ENCODE results near the gene SEZ6L. TPM values are rescaled to one million over a fixed set of nuclear protein-coding genes. Genes with fewer than 3 reads are reported as not detected.

SEZ6L gene
- total and polyA plus RNA-seq, 7 donors, result 0.49 to 2.1 (median 0.83) TPM; not detected in 2

DNA sequence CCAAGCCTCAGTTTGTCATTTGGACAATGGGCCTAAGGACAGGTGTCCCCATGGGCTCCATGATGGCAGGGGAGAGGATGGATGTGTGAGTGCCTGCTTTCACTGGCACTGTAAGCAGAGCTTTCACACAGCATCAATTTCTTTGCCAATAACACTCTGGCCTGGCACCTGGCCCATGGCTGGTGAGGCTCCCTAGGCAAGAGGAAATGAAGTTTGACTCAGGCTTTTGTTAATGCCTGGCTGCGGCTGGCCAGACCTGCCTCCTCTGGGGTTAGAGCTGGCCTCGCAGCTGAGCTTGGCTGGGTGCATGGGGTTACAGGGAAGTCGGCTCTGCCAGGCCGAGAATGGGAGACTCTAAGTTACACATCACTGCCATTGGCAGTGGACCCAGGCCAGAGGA is 30.0 kb upstream of the SEZ6L start:
- intact Hi-C loops (cut with DNase I), result no loop called here
- DNase-seq, result no peak
- no peaks in the 10 kb centered on the region for H3K4me1 ChIP-seq

DNA sequence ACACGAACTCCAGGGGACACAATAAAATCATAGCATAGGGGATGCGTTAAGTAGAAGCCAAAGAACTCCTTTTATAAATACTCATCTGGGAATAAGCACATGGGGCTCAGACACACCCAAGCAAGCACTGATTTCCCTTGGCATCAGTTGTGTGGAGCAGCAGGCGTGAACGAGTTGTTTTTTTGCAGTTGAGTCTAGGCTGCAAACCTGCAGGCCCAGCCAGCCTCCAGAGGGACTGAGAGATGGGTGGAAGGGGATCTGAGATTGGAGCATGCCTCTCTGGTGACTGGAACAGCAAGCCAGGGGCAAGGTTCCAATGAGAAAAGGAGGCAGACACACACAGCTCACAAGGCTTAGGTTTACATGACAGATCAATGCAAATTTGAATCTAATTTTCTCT is 27.4 kb upstream of the SEZ6L start:
- intact Hi-C loops (cut with DNase I), result no loop called here
- 65 to 82% methylated on average over 4 of the region's 4 CpGs for WGBS, 2 donors
- no peak overlapping the region for H3K27ac ChIP-seq
- peaks cover 0 to 17% (median 3%) of the 10 kb centered on the region in 3 donors for H3K27me3 ChIP-seq
- no peak for TF ChIP-seq POLR2A (IDR thresholded peaks at IDR 0.05)
- no peak for TF ChIP-seq EP300 (IDR thresholded peaks at IDR 0.05)
- TF ChIP-seq, protein P1, sequence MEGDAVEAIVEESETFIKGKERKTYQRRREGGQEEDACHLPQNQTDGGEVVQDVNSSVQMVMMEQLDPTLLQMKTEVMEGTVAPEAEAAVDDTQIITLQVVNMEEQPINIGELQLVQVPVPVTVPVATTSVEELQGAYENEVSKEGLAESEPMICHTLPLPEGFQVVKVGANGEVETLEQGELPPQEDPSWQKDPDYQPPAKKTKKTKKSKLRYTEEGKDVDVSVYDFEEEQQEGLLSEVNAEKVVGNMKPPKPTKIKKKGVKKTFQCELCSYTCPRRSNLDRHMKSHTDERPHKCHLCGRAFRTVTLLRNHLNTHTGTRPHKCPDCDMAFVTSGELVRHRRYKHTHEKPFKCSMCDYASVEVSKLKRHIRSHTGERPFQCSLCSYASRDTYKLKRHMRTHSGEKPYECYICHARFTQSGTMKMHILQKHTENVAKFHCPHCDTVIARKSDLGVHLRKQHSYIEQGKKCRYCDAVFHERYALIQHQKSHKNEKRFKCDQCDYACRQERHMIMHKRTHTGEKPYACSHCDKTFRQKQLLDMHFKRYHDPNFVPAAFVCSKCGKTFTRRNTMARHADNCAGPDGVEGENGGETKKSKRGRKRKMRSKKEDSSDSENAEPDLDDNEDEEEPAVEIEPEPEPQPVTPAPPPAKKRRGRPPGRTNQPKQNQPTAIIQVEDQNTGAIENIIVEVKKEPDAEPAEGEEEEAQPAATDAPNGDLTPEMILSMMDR (IDR thresholded peaks at IDR 0.05), result no peak
- no peak for TF ChIP-seq POLR2AphosphoS5 (IDR thresholded peaks at IDR 0.05)
- no peaks in the 10 kb centered on the region for H3K4me1 ChIP-seq
- H3K36me3 ChIP-seq, result no peaks in the 10 kb centered on the region
- DNase-seq, result no peak
- no peaks in the 10 kb centered on the region for H3K9me3 ChIP-seq
- no peak overlapping the region for H3K4me3 ChIP-seq

More for the DNA sequence above, 30.0 kb upstream of the SEZ6L start:
- 66 to 74% methylated on average over 4 of the region's 4 CpGs for WGBS, 2 donors
- Histone ChIP-seq H3K9me3 (no peaks in the 10 kb centered on the region), H3K27me3 (peaks cover 0 to 31% (median 0%) of the 10 kb centered on the region in 3 donors), H3K27ac (no peak overlapping the region), H3K36me3 (no peaks in the 10 kb centered on the region), H3K4me3 (no peak overlapping the region)
- TF ChIP-seq, protein P1 (IDR thresholded peaks at IDR 0.05), result no peak
- no peak for TF ChIP-seq POLR2AphosphoS5 (IDR thresholded peaks at IDR 0.05)
- TF ChIP-seq EP300 (IDR thresholded peaks at IDR 0.05), result no peak
- TF ChIP-seq POLR2A (IDR thresholded peaks at IDR 0.05), result no peak

DNA sequence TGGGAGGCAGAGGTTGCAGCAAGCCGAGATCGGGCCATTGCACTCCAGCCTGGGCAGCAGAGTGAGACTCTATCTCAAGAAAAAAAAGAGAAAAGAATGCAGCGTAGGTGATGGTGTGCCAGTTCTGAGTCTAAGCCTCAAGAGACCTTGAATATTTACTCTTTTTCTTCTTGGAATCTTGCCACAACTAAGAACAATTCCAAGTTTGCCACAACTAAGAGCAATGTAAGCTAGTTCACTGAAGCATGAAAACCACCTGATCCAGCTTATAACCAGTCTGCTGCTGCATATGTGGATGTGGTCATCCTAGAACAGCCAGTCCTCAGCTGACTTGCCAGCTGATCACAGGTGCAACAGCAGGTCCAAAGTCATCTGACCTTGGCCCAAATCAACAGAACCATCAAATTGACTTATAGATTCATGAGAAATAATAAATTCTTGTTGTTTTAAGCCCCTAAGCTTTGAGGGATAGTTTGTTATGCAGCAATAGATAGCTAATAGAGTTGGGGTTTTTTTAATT is 25.4 kb upstream of the SEZ6L start:
- Histone ChIP-seq H3K4me1 (no peaks in the 10 kb centered on the region), H3K27me3 (peaks cover 0 to 23% (median 3%) of the 10 kb centered on the region in 3 donors), H3K9me3 (no peaks in the 10 kb centered on the region), H3K27ac (no peak overlapping the region), H3K36me3 (no peaks in the 10 kb centered on the region), H3K4me3 (no peak overlapping the region)
- TF ChIP-seq, protein P1 (IDR thresholded peaks at IDR 0.05), result no peak
- TF ChIP-seq POLR2AphosphoS5 (IDR thresholded peaks at IDR 0.05) (no peak), POLR2A (IDR thresholded peaks at IDR 0.05) (no peak), EP300 (IDR thresholded peaks at IDR 0.05) (no peak)
- no peak for DNase-seq
- WGBS, 2 donors, result 87 to 88% methylated on average over 3 of the region's 3 CpGs
- intact Hi-C loops (cut with DNase I), result no loop called here

DNA sequence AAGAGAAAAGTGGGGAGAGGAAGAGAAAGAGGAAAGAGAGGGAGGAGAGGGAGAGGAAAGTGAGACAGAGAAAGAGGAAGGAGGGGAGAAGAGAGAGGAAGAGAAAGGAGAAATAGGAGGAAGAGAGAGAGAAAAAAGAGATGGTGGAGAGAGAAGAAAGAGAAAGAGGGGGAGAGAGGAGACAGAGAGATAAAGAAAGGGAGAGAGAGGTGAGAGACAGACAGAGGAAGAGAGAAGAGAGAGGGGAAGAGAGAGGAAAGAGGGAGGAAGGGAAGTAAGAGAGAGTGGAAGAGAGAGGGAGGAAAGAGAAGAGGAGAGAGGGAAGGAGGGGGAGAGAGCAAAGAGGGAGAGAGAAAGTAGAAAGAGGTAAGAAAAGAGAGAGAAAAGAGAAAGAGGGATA is 9.4 kb upstream of the SEZ6L start:
- no peak for DNase-seq
- Histone ChIP-seq H3K4me3 (no peak overlapping the region), H3K9me3 (peaks cover 0 to 5% (median 2%) of the 10 kb centered on the region in 4 donors), H3K36me3 (no peaks in the 10 kb centered on the region), H3K27me3 (peaks cover 0 to 43% (median 3%) of the 10 kb centered on the region in 3 donors), H3K4me1 (no peaks in the 10 kb centered on the region), H3K27ac (no peak overlapping the region)
- TF ChIP-seq POLR2AphosphoS5 (IDR thresholded peaks at IDR 0.05), result no peak
- TF ChIP-seq POLR2A (IDR thresholded peaks at IDR 0.05), result no peak
- no peak for TF ChIP-seq EP300 (IDR thresholded peaks at IDR 0.05)
- TF ChIP-seq, protein P1 (IDR thresholded peaks at IDR 0.05), result no peak
- intact Hi-C loops (cut with DNase I), result no loop called here

DNA sequence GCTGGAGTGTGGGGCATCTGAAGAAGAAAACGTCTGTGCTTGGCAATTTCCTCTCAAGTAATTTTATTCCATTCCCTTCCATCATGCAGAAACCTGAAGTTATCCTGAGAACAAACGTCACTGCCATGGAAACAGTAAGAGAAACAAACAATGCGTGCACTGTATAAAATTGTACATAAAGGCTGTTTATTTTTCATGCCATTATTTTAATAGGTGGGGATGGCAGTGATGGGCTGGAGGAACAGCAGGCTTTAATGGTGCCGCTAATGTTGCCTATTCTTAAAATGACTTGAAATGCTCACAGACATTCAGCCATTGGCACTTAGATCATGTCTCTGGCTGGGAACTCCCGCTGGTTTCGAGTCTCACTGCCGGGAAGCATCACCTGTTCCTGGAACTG is 7.5 kb upstream of the SEZ6L start:
- Histone ChIP-seq H3K9me3 (peaks cover 0 to 2% (median 0%) of the 10 kb centered on the region in 4 donors), H3K36me3 (no peaks in the 10 kb centered on the region), H3K4me1 (no peaks in the 10 kb centered on the region), H3K27ac (no peak overlapping the region), H3K27me3 (peaks cover 0 to 57% (median 3%) of the 10 kb centered on the region in 3 donors), H3K4me3 (no peak overlapping the region)
- no peak for DNase-seq
- intact Hi-C loops (cut with DNase I), result no loop called here
- WGBS, 2 donors, result 34 to 60% methylated on average over 7 of the region's 7 CpGs
- no peak for TF ChIP-seq EP300 (IDR thresholded peaks at IDR 0.05)
- TF ChIP-seq POLR2AphosphoS5 (IDR thresholded peaks at IDR 0.05), result no peak
- TF ChIP-seq, protein P1 (IDR thresholded peaks at IDR 0.05), result no peak
- no peak for TF ChIP-seq POLR2A (IDR thresholded peaks at IDR 0.05)
